GM18868 (cell line): Measurements from ENCODE around the gene PARD3B.

Source experiments
- ATAC-seq: cut with Tn5 transposase; IDR thresholded peaks from one replicate; pipeline ENCODE4 v1.9.1; 2021; ENCODE audit warnings: mild to moderate bottlenecking, moderate library complexity; ENCODE audit not compliant: unreplicated experiment

The PARD3B gene

DNA sequence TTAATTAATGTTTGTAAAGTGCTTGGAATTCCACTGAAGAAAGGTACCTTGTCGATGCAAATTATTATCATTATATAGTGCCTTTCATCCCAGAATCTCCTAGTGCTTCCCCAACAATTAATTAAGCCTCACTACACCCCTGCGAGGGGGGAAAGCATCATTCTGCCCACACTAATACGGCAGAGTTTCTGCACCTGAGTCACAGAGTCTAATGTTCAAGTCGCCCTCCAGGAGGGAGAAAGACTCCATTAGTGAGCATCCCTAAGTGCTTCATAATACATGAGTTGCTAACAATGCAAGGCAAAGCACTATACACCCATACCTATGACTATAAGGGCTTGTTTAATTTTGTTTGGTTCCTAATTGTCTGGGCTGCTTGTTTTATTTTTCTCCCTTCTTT, 1111.7 kb downstream of the PARD3B start:
- ATAC-seq: no peak

- no peak for ATAC-seq
These were observed 1112.3 kb downstream of the PARD3B start for GRCh38 chr2:205657579-205657978.

- ATAC-seq: no peak
These were observed 1112.8 kb downstream of the PARD3B start for GRCh38 chr2:205658068-205658467.

DNA sequence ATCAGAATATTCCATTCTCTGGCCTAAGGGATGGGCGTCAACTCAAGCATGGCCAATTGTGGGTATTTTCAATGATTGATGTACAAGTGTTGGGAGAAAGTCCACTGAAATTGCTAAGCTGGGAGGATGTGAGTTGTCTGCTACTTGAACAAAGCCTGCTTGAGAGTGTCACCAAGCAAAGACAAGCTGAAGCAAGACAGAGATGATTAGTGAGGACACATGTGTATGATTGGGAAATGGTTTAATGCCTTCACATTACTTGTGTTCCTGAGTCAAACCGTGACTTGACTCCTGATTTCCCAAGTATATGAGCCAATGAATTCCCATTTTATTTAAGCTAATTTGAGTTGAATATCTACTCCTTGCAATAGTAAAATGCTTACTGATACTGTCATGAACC, 1113.3 kb downstream of the PARD3B start:
- no peak for ATAC-seq

GRCh38 chr2:205659922-205660321, 1114.6 kb downstream of the PARD3B start:
- ATAC-seq: no peak

GRCh38 chr2:205660521-205661124, 1115.3 kb downstream of the PARD3B start:
- peak; percentile 86 for ATAC-seq

DNA sequence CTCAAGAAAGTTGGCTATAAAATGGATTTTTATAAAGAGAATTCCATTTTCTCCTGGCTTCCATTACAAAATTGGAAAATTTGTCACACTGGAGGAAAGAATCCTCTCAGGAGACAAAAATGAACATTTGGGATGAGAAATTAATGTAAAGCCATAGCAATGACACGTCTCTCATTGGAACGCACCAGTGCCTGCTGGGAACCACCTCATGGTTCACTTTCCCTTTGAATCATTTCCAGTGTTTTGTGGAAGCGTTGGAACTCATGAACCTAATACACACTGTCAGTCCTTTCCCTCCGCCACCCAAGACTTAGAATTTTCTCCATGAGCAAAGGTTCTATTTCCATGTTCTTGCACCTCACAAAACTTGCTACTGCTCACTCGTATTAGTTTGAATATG, 1116.0 kb downstream of the PARD3B start:
- ATAC-seq: no peak

GRCh38 chr2:205662206-205662965, 1117.1 kb downstream of the PARD3B start:
- no peak for ATAC-seq

GRCh38 chr2:205665791-205666190, 1120.5 kb downstream of the PARD3B start:
- ATAC-seq: no peak
